ENCODE results near the gene CLK2. TPM values are rescaled to one million over a fixed set of nuclear protein-coding genes. Genes with fewer than 3 reads are reported as not detected.
"Not testable (repeated sequence)": the region's sequence is repeated elsewhere in the genome, so short reads cannot be mapped to it uniquely, and the experiment has no call there.

CLK2 gene
- total RNA-seq, 1 experiment from 2014 or later, result 26.0 TPM

DNA sequence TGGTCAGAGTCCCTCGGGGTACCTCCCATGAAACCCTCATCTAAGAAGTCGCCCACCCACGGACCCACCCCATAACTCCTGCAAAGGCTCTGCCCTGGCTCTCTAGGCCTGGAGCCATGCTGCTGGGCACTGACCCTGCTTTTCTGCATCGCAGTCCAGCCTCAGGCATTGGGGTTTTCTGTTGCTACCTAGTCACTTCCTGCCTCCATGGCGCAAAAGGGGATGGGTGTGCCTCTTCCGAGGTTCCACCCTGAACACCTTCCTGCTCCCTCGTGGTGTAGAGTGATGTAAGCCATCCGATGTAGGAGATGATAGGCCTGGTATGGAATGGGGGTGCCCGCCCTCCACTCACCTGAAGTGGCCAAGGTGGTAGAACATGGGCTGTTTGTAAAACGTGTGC is 58.6 kb downstream of the CLK2 start:
- not testable (repeated sequence) for DNase-seq (ENCODE audit: low read depth)

Other genes starting within 250 kb of the CLK2 start
- gene DCST2, start 239.7 kb downstream of the CLK2 start, total RNA-seq (2014; rRNA removed; shearing (Covaris generic)), result 0.03 TPM in 1 of 2 replicates, not detected in the other
- gene DCST1, start 239.7 kb downstream of the CLK2 start, total RNA-seq (2014; rRNA removed; shearing (Covaris generic)), result 0.17 TPM in 1 of 2 replicates, not detected in the other
- gene ADAM15, start 222.2 kb downstream of the CLK2 start, total RNA-seq (2014; rRNA removed; shearing (Covaris generic)), result 198 and 262 TPM in 2 replicates
- 8.4 and 11.0 TPM in 2 replicates for gene EFNA4, start 209.8 kb downstream of the CLK2 start, total RNA-seq (2014; rRNA removed; shearing (Covaris generic))
- gene EFNA3, start 194.7 kb downstream of the CLK2 start, total RNA-seq (2014; rRNA removed; shearing (Covaris generic)), result 3.3 and 7.0 TPM in 2 replicates
- gene EFNA1, start 145.6 kb downstream of the CLK2 start, total RNA-seq (2014; rRNA removed; shearing (Covaris generic)), result 1.4 and 3.6 TPM in 2 replicates
- 36.9 and 42.2 TPM in 2 replicates for gene SLC50A1, start 137.7 kb downstream of the CLK2 start, total RNA-seq (2014; rRNA removed; shearing (Covaris generic))
- 36.0 and 42.9 TPM in 2 replicates for gene DPM3, start 133.0 kb downstream of the CLK2 start, total RNA-seq (2014; rRNA removed; shearing (Covaris generic))
- 126 and 170 TPM in 2 replicates for gene KRTCAP2, start 100.2 kb downstream of the CLK2 start, total RNA-seq (2014; rRNA removed; shearing (Covaris generic))
- gene TRIM46, start 99.7 kb downstream of the CLK2 start, total RNA-seq (2014; rRNA removed; shearing (Covaris generic)), result 3.1 and 4.1 TPM in 2 replicates
- gene THBS3, start 65.6 kb downstream of the CLK2 start, total RNA-seq (2014; rRNA removed; shearing (Covaris generic)), result 2.7 and 3.1 TPM in 2 replicates
- gene MTX1, start 64.8 kb downstream of the CLK2 start, total RNA-seq (2014; rRNA removed; shearing (Covaris generic)), result 50.0 and 54.0 TPM in 2 replicates
- 7.7 and 15.3 TPM in 2 replicates for gene ENTREP3, start 18.0 kb downstream of the CLK2 start, total RNA-seq (2014; rRNA removed; shearing (Covaris generic))
- 124 and 158 TPM in 2 replicates for gene SCAMP3, start 11.1 kb downstream of the CLK2 start, total RNA-seq (2014; rRNA removed; shearing (Covaris generic))
- gene HCN3, start 4.0 kb upstream of the CLK2 start, total RNA-seq (2014; rRNA removed; shearing (Covaris generic)), result 0.84 and 1.1 TPM in 2 replicates
- not detected in 2 replicates for gene PKLR, start 27.9 kb upstream of the CLK2 start, total RNA-seq (2014; rRNA removed; shearing (Covaris generic))
- gene FDPS, start 35.4 kb upstream of the CLK2 start, total RNA-seq (2014; rRNA removed; shearing (Covaris generic)), result 233 and 262 TPM in 2 replicates
- 40.1 and 46.7 TPM in 2 replicates for gene RUSC1, start 47.4 kb upstream of the CLK2 start, total RNA-seq (2014; rRNA removed; shearing (Covaris generic))